Lower lobe of right lung (tissue), 2 donors: ENCODE measurements around the gene HKDC1. TPM values are rescaled to one million over a fixed set of nuclear protein-coding genes. Genes with fewer than 3 reads are reported as not detected.
A peak's percentile ranks its signal among the peaks of the same experiment; 100 is the strongest.

ENCODE experiments used
- ATAC-seq, 2 donors: fragments of 200-7000 bp; cut with Tn5 transposase; one replicate each; pipeline ENCODE4 v1.9.1; 2020 to 2022; ENCODE audit warnings: mild to moderate bottlenecking in 2 of 2, moderate library complexity in 2 of 2
- DNase-seq: peaks from one replicate; pipeline ENCODE4 v3.0.0-alpha.2; 2020
- H3K27ac ChIP-seq: fragments of 200-600 bp; one replicate; pipeline ENCODE4 v1.8.0; 2022
- H3K27me3 ChIP-seq: fragments of 200-600 bp; one replicate; pipeline ENCODE4 v1.8.0; 2022; ENCODE audit warnings: low read depth
- H3K36me3 ChIP-seq: fragments of 200-600 bp; one replicate; pipeline ENCODE4 v1.8.0; 2022; ENCODE audit warnings: mild to moderate bottlenecking
- H3K4me1 ChIP-seq: fragments of 200-600 bp; one replicate; pipeline ENCODE4 v1.8.0; 2022
- H3K4me3 ChIP-seq: fragments of 200-600 bp; one replicate; pipeline ENCODE4 v1.8.0; 2022; ENCODE audit warnings: mild to moderate bottlenecking
- H3K9me3 ChIP-seq: fragments of 200-600 bp; one replicate; pipeline ENCODE4 v1.8.0; 2022
- CTCF ChIP-seq: fragments of 200-600 bp; IDR thresholded peaks from one replicate; pipeline ENCODE4 v1.8.0; 2022; ENCODE audit warnings: antibody characterized with exemption, mild to moderate bottlenecking
- intact Hi-C: fragments of 100-400 bp; cut with DNase I; formaldehyde crosslinking; loops from one replicate; pipeline ENCODE4 v1.11.0; 2022
- total RNA-seq: library from RNA; stranded (reverse); fragmentation: NEBNext Ultra II Directional; extraction: Animal tissue kit (Norgen Biotek cat#: 25700); gene quantifications from one replicate; pipeline ENCODE4 v1.2.1, GENCODE V29; 2021
- donor health status: DM: no; HTN: yes; CAD: no; lungs with severe emphysema.

HKDC1 gene
- total RNA-seq, 1 donor from 2014 or later = 5.9 TPM

- no peaks in the 10 kb centered on the region for H3K36me3 ChIP-seq
- TF ChIP-seq CTCF = no peak
- H3K27ac ChIP-seq = no peak overlapping the region
- no peak overlapping the region for H3K4me3 ChIP-seq
- no peak for DNase-seq
- no peaks in the 10 kb centered on the region for H3K4me1 ChIP-seq
- no peak for ATAC-seq
- H3K9me3 ChIP-seq = no peaks in the 10 kb centered on the region
- intact Hi-C loops = no loop called here
- H3K27me3 ChIP-seq = no peaks in the 10 kb centered on the region
Observed at GRCh38 chr10:69270990-69271389, 50.9 kb downstream of the HKDC1 start.

GRCh38 chr10:69272624-69273023, 52.5 kb downstream of the HKDC1 start:
- Histone ChIP-seq H3K27me3 (no peaks in the 10 kb centered on the region), H3K4me3 (no peak overlapping the region), H3K4me1 (no peaks in the 10 kb centered on the region), H3K9me3 (no peaks in the 10 kb centered on the region), H3K27ac (no peak overlapping the region), H3K36me3 (no peaks in the 10 kb centered on the region)
- intact Hi-C loops = no loop called here
- no peak for ATAC-seq
- DNase-seq = no peak
- TF ChIP-seq CTCF = no peak

GRCh38 chr10:69275444-69275843, 55.3 kb downstream of the HKDC1 start:
- DNase-seq (no peak), ATAC-seq (no peak)
- no peaks in the 10 kb centered on the region for H3K27me3 ChIP-seq
- no peak for TF ChIP-seq CTCF
- H3K4me1 ChIP-seq = peaks cover 10% of the 10 kb centered on the region
- no peak overlapping the region for H3K27ac ChIP-seq
- H3K9me3 ChIP-seq = no peaks in the 10 kb centered on the region
- intact Hi-C loops = no loop called here
- H3K4me3 ChIP-seq = no peak overlapping the region
- H3K36me3 ChIP-seq = no peaks in the 10 kb centered on the region

GRCh38 chr10:69276503-69276902, 56.4 kb downstream of the HKDC1 start:
- Histone ChIP-seq H3K27ac (no peak overlapping the region), H3K9me3 (no peaks in the 10 kb centered on the region), H3K4me3 (no peak overlapping the region), H3K4me1 (peaks cover 10% of the 10 kb centered on the region), H3K27me3 (no peaks in the 10 kb centered on the region), H3K36me3 (no peaks in the 10 kb centered on the region)
- intact Hi-C loops = no loop called here
- DNase-seq (no peak), ATAC-seq (no peak)
- no peak for TF ChIP-seq CTCF

GRCh38 chr10:69278446-69278963, 58.4 kb downstream of the HKDC1 start, which contains the start of gene HK1:
HK1 (plus strand) TSS chr10:69278496.
- H3K4me3 ChIP-seq = no peak within 1 kb of the TSS
- no peaks in the 10 kb centered on the region for H3K27me3 ChIP-seq
- ATAC-seq (no peak), DNase-seq (no peak)
- TF ChIP-seq CTCF = no peak
- H3K9me3 ChIP-seq = no peaks in the 10 kb centered on the region
- peak within 1 kb of the TSS; percentile 33 for H3K27ac ChIP-seq
- no peaks in the 10 kb centered on the region for H3K36me3 ChIP-seq
- H3K4me1 ChIP-seq = peaks cover 10% of the 10 kb centered on the region
- intact Hi-C loops = no loop called here

DNA sequence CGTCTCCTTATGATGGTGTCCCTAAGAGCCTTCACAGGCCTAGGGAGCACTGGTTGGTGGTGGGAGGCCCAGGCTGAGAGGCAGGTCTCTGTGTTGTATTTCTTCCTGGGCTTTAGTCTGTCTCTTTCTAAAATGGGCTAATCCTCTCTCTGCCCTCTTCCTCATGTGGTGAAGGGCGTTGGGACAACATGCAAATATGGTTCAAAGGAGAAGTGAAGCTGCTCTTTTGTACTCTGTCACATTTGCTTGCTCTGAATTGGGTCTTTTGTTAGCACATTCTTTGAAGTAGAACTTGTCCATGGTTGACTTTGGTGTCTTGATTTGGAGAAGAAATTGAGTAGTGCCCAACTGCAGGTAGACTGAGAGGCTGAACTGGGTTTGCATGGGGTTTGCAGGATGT, 59.0 kb downstream of the HKDC1 start:
- no peaks in the 10 kb centered on the region for H3K27me3 ChIP-seq
- no peak overlapping the region for H3K4me3 ChIP-seq
- ATAC-seq (peak in 1 of 2 donors; percentile 42), DNase-seq (no peak)
- TF ChIP-seq CTCF = no peak
- H3K4me1 ChIP-seq = peaks cover 10% of the 10 kb centered on the region
- H3K9me3 ChIP-seq = no peaks in the 10 kb centered on the region
- no peaks in the 10 kb centered on the region for H3K36me3 ChIP-seq
- peak overlapping the region; percentile 33 for H3K27ac ChIP-seq
- intact Hi-C loops = no loop called here
